HS-27A (cell line): Measurements from ENCODE around the gene CAGE1.
"Not testable (repeated sequence)": the region's sequence is repeated elsewhere in the genome, so short reads cannot be mapped to it uniquely, and the experiment has no call there.

Experiments
- DNase-seq: peaks from one replicate; pipeline ENCODE4 v3.0.0-alpha.2; 2012; ENCODE audit warnings: low read depth, missing footprints

CAGE1 gene

GRCh38 chr6:7338031-7338430 lies 51.5 kb downstream of the CAGE1 start:
- no peak for DNase-seq

DNA sequence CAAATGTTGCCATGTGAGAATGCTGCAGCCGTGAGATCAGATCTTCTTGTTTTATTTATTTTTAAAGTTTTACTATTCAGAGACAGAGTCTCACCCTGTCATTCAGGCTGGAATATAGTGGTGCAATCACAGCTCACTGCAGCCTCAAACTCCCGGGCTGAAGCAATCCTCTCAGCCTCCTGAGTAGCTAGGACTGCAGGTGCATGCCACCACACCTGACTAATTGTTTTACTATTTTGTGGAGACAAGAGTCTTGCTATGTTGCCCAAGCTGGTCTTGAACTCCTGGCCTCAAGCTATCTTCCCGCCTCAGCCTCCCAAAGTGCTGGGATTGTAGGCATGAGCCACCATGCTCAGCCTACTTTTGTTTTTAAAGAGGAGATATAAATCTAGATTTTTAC lies 54.0 kb downstream of the CAGE1 start:
- DNase-seq: no peak

DNA sequence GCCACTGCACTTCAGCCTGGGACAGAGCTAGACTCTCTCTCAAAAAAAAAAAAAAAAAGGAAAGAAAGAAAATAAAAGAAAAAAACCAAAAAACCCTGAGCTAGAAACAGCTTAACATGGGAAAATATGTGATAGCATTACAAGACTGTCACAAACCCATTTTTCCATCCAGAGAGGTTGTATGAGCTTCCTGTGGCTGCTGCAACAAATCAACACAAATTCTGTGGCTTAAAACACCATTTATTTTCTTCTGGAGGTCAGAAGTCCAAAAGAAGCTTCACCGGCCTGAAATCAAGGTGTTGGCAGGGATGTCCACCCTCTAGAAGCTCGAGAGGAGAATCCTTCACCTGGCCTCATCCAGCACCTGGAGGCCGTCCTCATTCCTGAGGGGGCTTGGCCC lies 54.9 kb downstream of the CAGE1 start:
- no peak for DNase-seq

DNA sequence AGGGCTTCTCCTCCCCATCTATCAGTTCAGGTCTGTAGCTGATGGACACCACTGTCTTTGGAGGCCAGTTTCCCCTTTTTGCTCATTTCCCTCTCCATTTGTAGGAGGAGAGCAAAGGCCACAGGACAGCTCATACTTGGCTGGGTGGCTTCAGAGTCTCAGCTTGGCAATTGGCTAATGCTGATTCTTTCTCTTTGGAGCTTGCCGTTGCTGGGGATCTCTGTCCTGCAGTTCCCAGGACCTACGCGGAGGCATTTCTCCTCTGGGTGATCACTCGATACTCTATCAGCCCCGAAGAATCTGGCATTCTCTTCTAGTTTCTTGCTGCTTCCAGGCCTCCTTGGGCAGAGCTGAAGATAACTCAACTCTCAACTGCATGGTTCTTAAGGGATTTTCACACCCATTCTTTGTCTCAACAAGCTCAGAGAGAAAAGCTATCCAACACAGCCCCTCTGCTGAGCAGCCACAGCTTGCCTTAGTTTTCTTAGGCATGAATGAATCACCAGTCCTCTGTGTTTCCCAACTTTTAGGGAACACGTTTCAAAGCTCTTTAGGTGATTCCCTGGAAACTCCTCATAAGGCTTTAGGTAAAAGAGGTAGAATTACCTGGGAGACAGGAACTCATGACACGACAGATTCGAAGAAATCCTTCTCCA lies 57.3 kb downstream of the CAGE1 start:
- no peak for DNase-seq

- no peak for DNase-seq
Measured at GRCh38 chr6:7331452-7331851, 58.1 kb downstream of the CAGE1 start.

GRCh38 chr6:7328243-7328642 lies 61.3 kb downstream of the CAGE1 start:
- no peak for DNase-seq

GRCh38 chr6:7325750-7326149 lies 63.8 kb downstream of the CAGE1 start:
- no peak for DNase-seq

- DNase-seq: no peak
Measured at GRCh38 chr6:7324520-7324919, 65.0 kb downstream of the CAGE1 start.

GRCh38 chr6:7323074-7323473 lies 66.5 kb downstream of the CAGE1 start:
- no peak for DNase-seq

GRCh38 chr6:7321866-7322265 lies 67.7 kb downstream of the CAGE1 start:
- DNase-seq: not testable (repeated sequence)

DNA sequence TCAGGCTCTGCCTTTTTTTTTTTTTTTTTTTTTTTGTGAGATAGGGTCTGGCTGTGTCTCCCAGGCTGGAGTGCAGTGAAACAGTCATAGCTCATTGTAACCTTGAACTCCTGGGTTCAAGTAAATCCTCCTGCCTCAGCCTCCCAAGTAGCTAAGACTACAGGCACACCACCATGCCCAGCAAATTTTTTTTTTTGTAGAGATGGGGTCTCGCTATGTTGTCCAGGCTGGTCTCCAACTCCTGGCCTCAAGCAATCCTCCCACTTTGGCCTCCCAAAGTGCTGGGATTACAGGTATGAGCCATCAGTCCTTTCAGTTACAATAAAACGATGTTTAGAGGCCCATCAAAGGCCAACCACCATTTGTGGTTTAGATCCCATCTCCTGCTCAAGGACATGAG lies 70.1 kb downstream of the CAGE1 start:
- not testable (repeated sequence) for DNase-seq

GRCh38 chr6:7317538-7317937 lies 72.0 kb downstream of the CAGE1 start:
- DNase-seq: no peak

GRCh38 chr6:7316658-7317533 lies 72.6 kb downstream of the CAGE1 start:
- no peak for DNase-seq

DNA sequence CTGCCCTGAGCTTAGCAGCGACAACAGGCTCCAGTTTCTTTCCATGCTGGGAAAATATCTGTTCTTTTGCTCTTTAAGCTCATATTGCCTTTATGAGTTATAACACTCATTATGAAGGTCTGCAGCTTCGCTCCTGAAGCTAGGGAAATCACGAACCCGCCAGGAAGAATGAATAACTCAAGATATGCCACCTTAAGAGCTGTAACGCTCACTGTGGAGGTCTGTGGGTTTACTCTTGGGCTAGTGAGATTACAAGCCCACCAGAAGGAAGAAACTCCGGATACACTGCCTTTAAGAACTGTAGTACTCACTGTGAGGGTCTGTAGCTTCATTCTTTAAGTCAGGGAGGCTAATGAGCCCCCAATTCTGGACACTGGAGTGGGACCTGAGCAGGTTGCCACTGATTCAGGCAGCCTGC lies 73.6 kb downstream of the CAGE1 start:
- no peak for DNase-seq

- not testable (repeated sequence) for DNase-seq
Measured at GRCh38 chr6:7315087-7315947, 74.2 kb downstream of the CAGE1 start.

GRCh38 chr6:7314414-7314813 lies 75.1 kb downstream of the CAGE1 start:
- DNase-seq: no peak

DNA sequence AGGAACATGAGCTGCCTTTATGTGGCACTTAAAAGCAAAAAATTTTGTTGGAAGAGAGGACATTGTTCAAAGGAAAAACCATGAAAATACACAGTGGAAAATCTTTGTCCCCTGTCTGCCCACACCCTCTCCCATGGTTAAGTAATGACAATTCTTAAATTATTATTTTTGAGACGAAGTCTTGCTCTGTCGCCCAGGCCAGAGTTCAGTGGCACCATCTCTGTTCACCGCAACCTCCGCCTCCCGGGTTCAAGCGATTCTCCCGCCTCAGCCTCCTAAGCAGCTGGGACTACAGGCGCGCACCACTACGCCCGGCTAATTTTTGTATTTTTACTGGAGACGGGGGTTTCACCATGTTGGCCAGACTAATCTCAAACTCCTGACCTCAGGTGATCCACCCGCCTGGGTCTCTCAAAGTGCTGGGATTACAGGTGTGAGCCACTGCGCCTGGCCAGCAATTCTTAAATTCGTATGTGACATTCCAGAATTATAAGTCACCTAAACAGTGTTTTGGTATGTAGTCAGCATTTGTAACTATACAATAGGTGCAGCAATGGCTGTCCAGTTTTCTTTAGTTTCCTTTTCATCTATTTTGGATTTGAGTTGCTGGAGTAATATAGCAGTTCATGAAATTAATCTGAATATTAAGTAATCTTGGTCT lies 75.9 kb downstream of the CAGE1 start:
- DNase-seq: no peak

GRCh38 chr6:7312616-7313504 lies 76.7 kb downstream of the CAGE1 start, which contains the start of gene SSR1:
Gene SSR1 (minus strand): TSS chr6:7313199. CDS start chr6:7313120, 79 bp downstream.
- DNase-seq: peak; percentile 54

DNA sequence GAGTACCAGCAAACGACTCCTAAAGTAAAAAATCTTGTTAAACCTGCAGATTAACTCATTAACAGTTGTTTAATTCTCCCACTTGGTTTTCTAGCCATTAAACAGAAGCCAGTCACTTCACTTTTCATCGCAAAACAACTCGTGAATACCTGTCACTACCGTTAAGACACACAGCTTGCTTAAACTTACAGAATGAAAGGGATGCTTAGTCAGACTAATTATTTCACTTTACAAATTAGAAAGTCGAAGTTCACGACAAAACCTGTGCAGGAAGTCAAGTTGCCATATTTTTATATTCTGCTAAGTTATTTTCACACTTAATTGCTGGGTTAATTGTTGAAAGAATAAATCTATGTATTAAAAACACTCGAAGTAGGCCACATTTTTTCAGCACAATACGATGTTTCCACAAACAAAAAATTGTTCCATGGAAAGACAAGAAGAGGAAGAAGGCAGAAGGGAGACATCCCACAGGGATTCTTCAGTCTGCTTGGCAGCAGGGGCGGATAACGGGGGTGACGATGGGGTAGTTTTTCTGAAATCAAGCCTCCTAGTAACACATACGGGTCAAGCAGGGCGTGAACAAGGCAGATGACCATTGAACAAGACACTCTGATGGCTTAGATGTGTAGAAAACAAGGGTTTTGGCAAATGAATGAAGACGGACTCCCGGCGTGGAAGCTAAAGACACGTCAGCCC lies 77.5 kb downstream of the CAGE1 start:
- DNase-seq: no peak

DNA sequence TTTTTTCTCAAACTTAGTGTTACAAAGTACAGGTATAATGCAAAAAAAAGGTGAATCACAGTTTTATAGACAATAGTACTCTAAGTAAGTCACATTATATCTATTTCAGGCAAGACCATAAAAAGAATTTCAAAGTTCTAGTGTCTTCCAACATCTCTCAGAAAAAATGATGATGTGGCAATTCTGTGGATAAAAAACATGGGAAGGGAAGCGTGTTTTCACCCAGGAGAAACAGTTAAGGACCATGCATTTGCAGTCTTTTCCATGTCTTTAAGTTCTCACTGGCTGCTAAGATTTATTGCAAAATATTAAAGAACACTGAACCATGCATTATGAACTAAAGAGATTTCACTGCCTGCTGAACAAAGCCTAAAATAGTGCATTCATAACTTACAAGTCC lies 78.4 kb downstream of the CAGE1 start:
- DNase-seq: no peak
